HG02588 (cell line): Measurements from ENCODE around the gene MAP6.

Experiments used
- ATAC-seq: cut with Tn5 transposase; IDR thresholded peaks from one replicate; pipeline ENCODE4 v1.9.1; 2021; ENCODE audit warnings: mild to moderate bottlenecking, moderate library complexity; ENCODE audit not compliant: unreplicated experiment

The MAP6 gene

DNA sequence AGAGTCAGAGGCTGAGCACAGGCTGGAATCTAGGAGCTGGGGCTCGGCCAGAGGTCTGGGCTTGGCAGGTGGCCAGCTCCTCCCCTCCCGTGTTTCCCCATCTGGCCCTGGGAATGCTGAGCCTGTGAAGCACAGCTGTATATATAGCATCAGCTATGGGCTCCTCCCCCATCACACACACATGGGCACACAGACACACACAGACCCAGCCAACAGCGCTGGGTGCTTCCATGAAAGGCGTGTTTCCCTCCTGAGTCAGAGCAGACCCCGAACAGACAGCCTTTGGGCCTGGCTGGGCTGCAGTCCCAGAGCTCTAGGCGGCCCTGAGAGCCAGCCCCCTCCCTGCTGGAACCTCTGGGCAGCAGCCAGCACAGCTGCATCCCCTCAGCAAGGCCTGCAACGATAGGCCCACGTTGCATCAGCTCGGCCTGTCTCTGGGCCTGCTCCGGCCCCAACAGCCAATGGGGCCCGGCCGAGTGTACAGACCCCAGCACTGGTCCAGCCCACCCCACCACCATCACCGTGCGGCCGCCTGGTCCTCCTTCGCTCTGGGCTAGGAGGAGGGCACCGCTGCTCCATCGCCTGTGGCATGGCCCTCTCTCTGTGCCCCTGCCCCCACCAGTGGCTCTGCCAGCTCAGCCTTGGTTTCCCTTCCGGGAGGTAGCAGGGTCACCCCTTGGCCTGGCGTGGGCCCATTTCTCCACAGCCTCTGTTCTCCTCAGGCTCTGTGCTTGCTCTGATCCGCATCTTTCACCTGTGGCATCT is 114.4 kb downstream of the MAP6 start:
- no peak for ATAC-seq

DNA sequence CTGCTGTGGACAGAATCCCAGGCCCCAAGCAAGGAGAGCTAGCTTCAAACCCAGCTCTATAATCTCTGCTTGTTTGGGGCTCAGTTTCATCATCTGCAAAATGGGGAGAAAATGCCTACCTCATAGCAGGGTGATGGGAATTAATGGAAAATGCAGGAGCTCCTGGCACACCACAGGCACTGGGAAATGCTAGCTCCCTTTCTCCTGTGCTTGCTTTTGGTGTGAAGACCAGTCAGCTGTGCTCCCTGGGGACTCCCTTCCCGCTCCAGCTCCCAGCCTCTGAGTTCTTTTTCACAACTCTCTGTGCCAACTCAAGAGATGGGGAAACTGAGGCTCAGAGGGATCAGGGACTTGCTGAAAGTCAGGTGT is 115.0 kb downstream of the MAP6 start:
- no peak for ATAC-seq

DNA sequence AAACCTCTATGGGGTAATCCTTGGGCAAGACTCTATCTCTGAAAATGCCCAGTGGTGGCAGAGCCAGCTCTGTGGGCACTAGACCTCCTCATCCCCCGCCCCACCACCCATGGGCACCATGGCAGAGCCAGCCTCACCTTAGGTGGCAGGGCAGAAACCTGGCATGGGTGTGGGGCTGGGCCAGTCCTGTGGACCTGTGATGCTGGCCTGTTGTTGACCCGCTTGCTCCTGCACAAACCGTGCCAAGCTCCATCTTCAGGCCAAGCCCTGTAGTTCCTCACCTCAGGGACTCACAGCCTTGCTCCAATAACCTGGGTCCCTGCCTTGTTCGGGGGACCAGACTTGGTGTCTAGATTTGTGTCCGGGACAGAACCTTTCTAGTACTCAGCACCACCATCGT is 115.7 kb downstream of the MAP6 start:
- no peak for ATAC-seq

DNA sequence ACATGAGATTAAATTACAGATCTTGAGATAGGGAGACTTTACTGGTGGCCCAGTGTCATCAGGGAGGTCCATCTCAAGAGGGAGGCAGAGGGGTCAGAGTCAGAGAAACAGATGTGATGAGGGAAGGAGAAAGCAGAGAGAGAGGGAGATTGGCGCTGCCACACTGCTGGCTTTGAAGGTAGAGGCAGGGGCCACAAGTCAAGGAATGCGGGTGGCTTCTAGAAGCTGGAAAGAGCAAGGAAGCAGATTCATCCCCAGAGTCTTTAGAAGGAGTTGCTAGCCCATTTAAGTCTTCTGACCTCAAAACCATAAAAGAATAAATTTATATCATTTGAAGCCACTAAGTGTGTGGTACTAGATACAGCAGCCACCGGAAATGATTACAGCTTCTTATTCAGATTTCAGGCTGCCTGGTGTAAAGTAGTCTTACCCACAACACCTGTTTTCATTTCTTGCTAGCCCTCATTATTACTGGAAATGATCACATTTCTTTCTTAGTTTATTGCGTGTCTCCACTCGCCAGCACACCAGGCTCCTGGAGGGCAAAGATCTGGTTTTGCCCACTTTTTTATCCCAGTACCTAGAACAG is 119.4 kb downstream of the MAP6 start:
- no peak for ATAC-seq

DNA sequence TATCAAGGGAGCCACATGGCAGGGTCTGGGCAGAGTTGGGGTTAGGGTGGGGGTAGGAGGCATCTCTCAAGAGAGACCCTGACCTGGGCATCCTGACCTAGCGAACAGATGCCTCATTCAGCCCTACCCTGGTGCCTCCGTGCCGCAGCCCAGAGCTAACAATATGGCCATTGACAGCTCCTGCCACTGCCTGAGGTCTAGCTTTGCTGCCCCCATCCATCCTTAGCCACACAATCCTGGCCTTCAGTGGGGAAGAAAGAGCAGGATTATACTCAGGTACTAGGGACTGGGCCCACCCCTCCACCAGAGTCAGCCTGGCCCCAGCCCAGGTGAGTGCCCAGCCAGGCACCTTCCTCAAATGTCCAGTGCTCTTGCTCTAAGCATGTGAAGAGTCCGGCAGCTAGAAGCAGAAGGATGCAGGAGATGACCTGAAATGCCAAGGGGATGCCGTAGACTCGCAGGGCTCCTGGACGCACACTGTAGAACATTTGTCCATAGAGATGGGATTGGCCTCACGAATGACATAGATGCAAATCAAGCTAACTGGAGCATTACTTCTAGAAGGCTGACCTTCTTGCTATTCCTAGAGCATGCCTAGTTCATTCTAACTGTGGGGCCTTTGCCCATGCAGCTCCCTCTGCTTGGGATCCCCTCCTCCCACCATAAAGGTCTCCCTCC is 120.1 kb downstream of the MAP6 start:
- no peak for ATAC-seq

DNA sequence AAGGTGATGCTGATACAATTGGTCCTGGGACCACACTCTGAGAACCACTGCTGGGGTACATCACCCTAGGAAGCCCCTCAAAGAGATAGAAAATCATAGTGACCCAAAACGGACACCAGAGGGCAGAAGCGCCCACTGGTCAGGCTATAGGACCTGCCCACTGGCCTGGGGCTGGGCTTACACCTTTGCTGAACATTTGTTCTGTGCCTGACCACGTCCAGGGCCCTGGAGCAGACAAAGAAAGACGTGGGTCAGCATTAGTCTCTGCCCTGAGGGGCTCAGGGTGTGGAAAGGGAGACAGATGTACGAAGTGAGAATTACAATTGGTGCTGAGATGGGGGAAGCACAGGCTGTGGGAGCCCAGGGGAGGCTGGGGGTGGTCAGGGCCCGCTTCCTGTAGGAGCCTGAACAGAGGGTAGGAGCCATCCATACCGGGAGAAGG is 121.2 kb downstream of the MAP6 start:
- ATAC-seq: no peak

DNA sequence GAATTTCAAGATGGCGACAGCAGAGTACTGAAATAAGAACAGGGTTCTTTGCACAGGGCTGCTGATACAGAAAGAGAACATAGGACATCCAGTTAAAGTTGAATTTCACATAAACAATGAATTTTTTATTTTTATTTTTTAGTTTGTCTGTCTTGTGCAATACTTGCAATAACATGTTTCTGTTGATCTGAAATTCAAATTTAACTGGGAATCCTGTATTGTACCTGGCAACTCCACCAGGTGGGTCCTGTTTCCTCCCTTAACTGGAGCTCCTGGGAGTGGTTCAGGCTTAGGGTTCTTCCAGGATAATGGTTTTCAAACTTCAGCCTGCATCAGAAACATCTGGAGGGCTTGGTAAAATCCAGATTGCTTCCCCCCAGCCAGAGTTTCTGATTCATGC is 121.7 kb downstream of the MAP6 start:
- no peak for ATAC-seq

DNA sequence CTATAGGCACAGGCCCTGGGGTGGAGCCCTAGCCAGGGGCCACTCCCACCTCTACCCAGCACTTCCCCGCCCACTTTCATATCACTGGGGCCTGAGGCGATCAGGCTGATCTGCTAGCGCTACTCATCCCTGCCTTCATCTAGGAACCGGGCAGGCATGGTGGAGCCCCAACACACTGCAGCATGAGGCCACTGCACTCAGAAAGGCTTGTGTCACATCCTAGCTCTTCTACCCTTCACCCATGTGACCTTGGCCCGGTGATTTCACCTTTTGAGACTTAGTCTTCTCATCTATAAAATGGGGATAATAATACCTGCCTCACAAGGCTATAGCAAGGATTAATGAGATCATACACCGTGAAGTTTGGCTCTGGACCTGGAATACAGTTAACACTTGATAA is 125.0 kb downstream of the MAP6 start:
- no peak for ATAC-seq

DNA sequence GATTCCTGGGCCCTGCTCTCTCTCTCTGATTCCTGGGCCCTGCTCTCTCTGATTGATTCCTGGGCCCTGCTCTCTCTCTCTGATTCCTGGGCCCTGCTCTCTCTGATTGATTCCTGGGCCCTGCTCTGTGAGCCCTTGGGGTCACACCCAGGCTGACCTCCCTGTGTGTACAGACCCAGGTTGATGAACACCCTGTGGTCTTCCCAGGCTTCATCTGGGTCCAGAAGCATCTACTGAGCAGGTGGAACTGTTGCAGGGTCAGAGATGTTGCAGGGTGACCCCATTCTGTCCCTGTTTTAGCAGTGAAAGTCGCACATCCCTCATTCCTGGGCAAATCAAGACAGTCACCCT is 126.8 kb downstream of the MAP6 start:
- no peak for ATAC-seq

DNA sequence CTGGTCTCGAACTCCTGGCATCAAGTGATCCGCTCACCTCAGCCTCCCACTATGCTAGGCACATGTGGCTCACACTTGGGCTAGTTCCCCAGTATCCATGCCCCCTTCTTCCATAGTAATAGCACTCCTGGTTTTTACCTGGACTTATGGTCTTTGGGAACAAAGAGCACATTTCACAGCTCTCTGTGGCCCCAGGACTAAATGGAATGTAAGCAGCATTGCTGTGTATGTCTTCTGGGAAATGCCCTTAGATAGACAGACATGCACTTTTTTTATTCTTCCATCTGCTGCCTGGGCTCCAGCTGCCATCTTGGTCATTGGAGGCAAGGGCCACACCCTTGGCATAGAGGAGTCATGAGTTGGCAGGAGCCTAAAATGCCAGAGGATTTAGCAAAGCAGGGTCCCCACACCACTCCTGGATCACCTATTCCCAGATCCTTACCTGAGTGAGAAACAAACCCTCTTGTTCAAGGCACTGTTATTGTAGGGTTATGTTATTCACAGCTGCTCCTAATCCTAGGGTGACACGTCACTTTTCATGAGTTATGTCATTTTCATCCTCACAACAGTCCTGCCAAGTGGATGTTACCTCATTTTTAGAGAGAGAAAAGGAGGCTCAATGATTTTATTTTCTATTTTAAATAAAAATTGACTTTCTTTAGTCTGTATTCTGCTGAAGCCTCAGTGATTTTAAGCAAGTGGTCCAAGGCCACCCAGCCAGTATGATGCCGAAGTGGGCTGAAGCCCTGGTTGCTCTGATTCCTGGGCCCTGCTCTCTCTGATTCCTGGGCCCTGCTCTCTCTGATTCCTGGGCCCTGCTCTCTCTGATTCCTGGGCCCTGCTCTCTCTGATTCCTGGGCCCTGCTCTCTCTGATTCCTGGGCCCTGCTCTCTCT is 127.4 kb downstream of the MAP6 start:
- no peak for ATAC-seq

DNA sequence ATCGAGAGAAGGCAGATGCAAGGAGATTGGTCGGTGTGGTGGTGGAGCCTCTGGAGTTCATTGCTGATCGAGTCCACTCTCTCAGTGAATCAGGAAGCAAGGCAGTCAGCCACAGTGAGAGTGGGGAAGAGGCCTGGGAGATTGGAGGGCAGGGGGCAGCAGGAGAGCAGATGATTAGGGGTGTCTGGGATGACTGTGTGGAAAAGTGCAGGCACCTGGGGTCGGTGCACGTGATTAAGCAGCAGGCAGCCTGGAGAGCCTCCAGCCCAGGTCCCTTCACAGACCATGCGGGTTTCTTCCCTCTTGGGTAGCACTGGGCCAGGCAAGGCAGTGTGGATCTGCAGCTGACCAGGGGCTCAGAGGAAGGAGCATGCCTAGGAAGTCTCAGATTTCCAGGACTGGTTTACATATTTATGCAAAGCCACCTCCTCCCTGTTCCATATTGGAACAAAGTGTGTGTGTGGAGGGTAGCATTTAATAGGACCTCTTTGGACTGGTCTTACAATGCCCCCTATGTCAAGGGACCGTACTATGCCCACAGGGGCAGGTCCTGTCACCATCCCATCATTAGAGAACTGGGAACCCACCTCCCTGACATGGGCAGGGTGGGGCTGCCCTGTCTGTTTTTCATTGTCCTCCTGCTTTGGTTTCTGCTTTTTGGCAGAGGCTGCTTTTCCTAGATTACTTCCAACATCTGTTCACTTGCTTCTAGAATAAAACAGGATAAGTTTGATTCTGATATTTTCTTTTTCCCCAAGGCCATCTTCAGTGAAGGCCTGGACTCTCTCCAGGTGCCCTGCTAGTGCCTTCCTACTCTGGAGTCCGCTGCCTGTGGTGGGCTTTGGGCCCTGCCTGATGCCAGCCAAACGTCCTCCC is 129.1 kb downstream of the MAP6 start:
- ATAC-seq: no peak

DNA sequence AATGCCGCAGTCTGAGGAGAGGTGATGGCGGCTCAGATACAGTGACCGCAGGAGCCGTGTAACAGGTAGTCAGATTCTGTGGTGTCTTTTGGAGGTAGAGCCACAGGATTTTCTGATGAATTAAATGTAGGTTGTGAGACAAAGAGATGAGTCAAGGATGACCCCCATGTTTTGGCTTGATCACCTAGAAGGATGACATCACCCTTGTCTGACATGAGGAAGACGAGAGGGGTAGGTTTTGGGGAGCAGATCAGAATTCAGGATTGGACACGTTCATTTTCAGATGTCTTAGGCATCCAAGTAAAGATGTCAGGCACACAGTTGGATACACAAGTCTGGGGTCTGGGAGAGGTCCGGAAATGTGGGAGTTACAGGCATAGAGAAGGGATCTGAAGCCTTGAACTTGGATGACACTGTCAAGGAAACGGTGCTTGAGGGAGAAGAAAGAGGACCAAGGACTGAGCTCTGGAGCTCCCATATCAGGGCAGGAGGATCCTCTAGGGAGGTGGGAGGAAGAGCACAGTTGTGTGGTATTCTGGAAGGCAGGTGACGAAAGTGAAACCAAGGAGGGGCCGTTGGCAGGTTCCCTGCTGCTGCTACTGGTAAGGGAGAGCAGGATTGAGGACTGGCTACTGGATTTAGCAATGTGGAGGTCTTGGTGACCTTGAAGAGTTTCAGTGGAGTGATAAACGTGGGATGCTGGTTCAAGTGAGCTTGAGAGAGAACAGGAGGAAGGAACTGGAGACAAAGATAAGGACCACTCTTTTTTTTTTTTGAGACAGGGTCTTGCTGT is 130.5 kb downstream of the MAP6 start:
- no peak for ATAC-seq

DNA sequence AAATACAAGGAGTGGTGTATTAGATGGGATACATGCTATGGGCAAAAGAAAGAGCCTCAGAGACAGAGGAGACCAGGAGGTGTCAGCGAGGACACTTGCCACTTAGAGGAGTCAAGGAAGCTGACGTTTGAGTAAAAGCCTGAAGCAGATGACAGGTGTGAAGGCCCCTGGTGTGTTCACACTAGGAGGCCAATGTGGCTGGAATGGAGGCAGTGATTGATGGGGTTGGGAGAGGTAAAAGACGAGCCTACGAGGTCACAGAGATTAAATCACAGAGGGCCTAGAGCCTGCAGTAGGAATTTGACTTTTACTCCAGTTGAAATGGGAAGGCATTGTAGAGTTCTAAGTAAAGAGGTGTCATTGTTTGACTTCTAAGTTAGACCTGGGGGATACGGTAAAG is 131.1 kb downstream of the MAP6 start:
- no peak for ATAC-seq
